ENCODE measurements around the gene RBM22. TPM values are rescaled to one million over a fixed set of nuclear protein-coding genes. Genes with fewer than 3 reads are reported as not detected.
A peak's percentile ranks its signal among the peaks of the same experiment; 100 is the strongest.

Gene RBM22
- total RNA-seq, 1 experiment from 2014 or later, result 35.2 TPM

- Histone ChIP-seq H3K4me3 (ENCODE audit: insufficient read depth, low read depth, low read length) (no peak overlapping the region), H3K27me3 (ENCODE audit: control insufficient read depth, insufficient read depth, low read length) (no peaks in the 10 kb centered on the region), H3K36me3 (replicated peaks; ENCODE audit: control insufficient read depth, insufficient read depth, low read length) (peaks cover 43% of the 10 kb centered on the region)
- DNase-seq, result no peak
Observed at GRCh38 chr5:150694612-150695011, 6.2 kb downstream of the RBM22 start.

GRCh38 chr5:150692276-150692675 lies 8.6 kb downstream of the RBM22 start:
- Histone ChIP-seq H3K36me3 (replicated peaks; ENCODE audit: control insufficient read depth, insufficient read depth, low read length) (peaks cover 35% of the 10 kb centered on the region), H3K27me3 (ENCODE audit: control insufficient read depth, insufficient read depth, low read length) (no peaks in the 10 kb centered on the region), H3K4me3 (ENCODE audit: insufficient read depth, low read depth, low read length) (no peak overlapping the region)
- DNase-seq, result no peak

- no peak for DNase-seq
- Histone ChIP-seq H3K36me3 (replicated peaks; ENCODE audit: control insufficient read depth, insufficient read depth, low read length) (peaks cover 27% of the 10 kb centered on the region), H3K4me3 (ENCODE audit: insufficient read depth, low read depth, low read length) (no peak overlapping the region), H3K27me3 (ENCODE audit: control insufficient read depth, insufficient read depth, low read length) (no peaks in the 10 kb centered on the region)
Observed at GRCh38 chr5:150690760-150691159, 10.1 kb downstream of the RBM22 start.

- Histone ChIP-seq H3K4me3 (ENCODE audit: insufficient read depth, low read depth, low read length) (no peak overlapping the region), H3K36me3 (replicated peaks; ENCODE audit: control insufficient read depth, insufficient read depth, low read length) (peaks cover 22% of the 10 kb centered on the region), H3K27me3 (ENCODE audit: control insufficient read depth, insufficient read depth, low read length) (no peaks in the 10 kb centered on the region)
- no peak for DNase-seq
Observed at GRCh38 chr5:150689120-150689519, 11.7 kb downstream of the RBM22 start.

GRCh38 chr5:150676578-150676977 lies 24.3 kb downstream of the RBM22 start:
- Histone ChIP-seq H3K36me3 (replicated peaks; ENCODE audit: control insufficient read depth, insufficient read depth, low read length) (peaks cover 1% of the 10 kb centered on the region; the same call in 1 of the 2 replicates), H3K4me3 (ENCODE audit: insufficient read depth, low read depth, low read length) (no peak overlapping the region), H3K27me3 (ENCODE audit: control insufficient read depth, insufficient read depth, low read length) (no peaks in the 10 kb centered on the region)
- DNase-seq, result no peak

- Histone ChIP-seq H3K4me3 (ENCODE audit: insufficient read depth, low read depth, low read length) (no peak overlapping the region), H3K36me3 (replicated peaks; ENCODE audit: control insufficient read depth, insufficient read depth, low read length) (peaks cover 2% of the 10 kb centered on the region; the same call in 1 of the 2 replicates), H3K27me3 (ENCODE audit: control insufficient read depth, insufficient read depth, low read length) (no peaks in the 10 kb centered on the region)
- DNase-seq, result no peak
Observed at GRCh38 chr5:150675069-150675468, 25.8 kb downstream of the RBM22 start.

- peaks cover 3% of the 10 kb centered on the region; the same call in 1 of the 2 replicates for H3K36me3 ChIP-seq (replicated peaks; ENCODE audit: control insufficient read depth, insufficient read depth, low read length)
- no peak overlapping the region for H3K4me3 ChIP-seq (ENCODE audit: insufficient read depth, low read depth, low read length)
- no peaks in the 10 kb centered on the region for H3K27me3 ChIP-seq (ENCODE audit: control insufficient read depth, insufficient read depth, low read length)
- no peak for DNase-seq
Observed at GRCh38 chr5:150674341-150674821, 26.5 kb downstream of the RBM22 start.

GRCh38 chr5:150672884-150673275 lies 28.0 kb downstream of the RBM22 start:
- no peak for DNase-seq
- Histone ChIP-seq H3K4me3 (ENCODE audit: insufficient read depth, low read depth, low read length) (peak overlapping the region; percentile 97), H3K36me3 (replicated peaks; ENCODE audit: control insufficient read depth, insufficient read depth, low read length) (peaks cover 3% of the 10 kb centered on the region; the same call in 1 of the 2 replicates), H3K27me3 (ENCODE audit: control insufficient read depth, insufficient read depth, low read length) (no peaks in the 10 kb centered on the region)

GRCh38 chr5:150672237-150672883 lies 28.5 kb downstream of the RBM22 start:
- peak; percentile 90 for DNase-seq
- peaks cover 3% of the 10 kb centered on the region; the same call in 1 of the 2 replicates for H3K36me3 ChIP-seq (replicated peaks; ENCODE audit: control insufficient read depth, insufficient read depth, low read length)
- no peaks in the 10 kb centered on the region for H3K27me3 ChIP-seq (ENCODE audit: control insufficient read depth, insufficient read depth, low read length)
- peak overlapping the region; percentile 97 for H3K4me3 ChIP-seq (ENCODE audit: insufficient read depth, low read depth, low read length)

GRCh38 chr5:150671509-150672236 lies 29.2 kb downstream of the RBM22 start:
- peak; percentile 88 for DNase-seq
- peak overlapping the region; percentile 97 for H3K4me3 ChIP-seq (ENCODE audit: insufficient read depth, low read depth, low read length)
- peaks cover 1% of the 10 kb centered on the region; the same call in 1 of the 2 replicates for H3K36me3 ChIP-seq (replicated peaks; ENCODE audit: control insufficient read depth, insufficient read depth, low read length)
- no peaks in the 10 kb centered on the region for H3K27me3 ChIP-seq (ENCODE audit: control insufficient read depth, insufficient read depth, low read length)

GRCh38 chr5:150670948-150671310 lies 29.9 kb downstream of the RBM22 start:
- H3K36me3 ChIP-seq (replicated peaks; ENCODE audit: control insufficient read depth, insufficient read depth, low read length), result peaks cover 1% of the 10 kb centered on the region; the same call in 1 of the 2 replicates
- H3K4me3 ChIP-seq (ENCODE audit: insufficient read depth, low read depth, low read length), result peak overlapping the region; percentile 97
- H3K27me3 ChIP-seq (ENCODE audit: control insufficient read depth, insufficient read depth, low read length), result no peaks in the 10 kb centered on the region
- peak; percentile 46 for DNase-seq

- Histone ChIP-seq H3K36me3 (replicated peaks; ENCODE audit: control insufficient read depth, insufficient read depth, low read length) (peaks cover 1% of the 10 kb centered on the region; the same call in 1 of the 2 replicates), H3K27me3 (ENCODE audit: control insufficient read depth, insufficient read depth, low read length) (no peaks in the 10 kb centered on the region), H3K4me3 (ENCODE audit: insufficient read depth, low read depth, low read length) (peak overlapping the region; percentile 1; the same call in 1 of the 2 replicates)
- DNase-seq, result peak; percentile 69
Observed at GRCh38 chr5:150670275-150670947, 30.5 kb downstream of the RBM22 start.

- Histone ChIP-seq H3K4me3 (ENCODE audit: insufficient read depth, low read depth, low read length) (no peak overlapping the region), H3K36me3 (replicated peaks; ENCODE audit: control insufficient read depth, insufficient read depth, low read length) (peaks cover under 1% of the 10 kb centered on the region; the same call in 1 of the 2 replicates), H3K27me3 (ENCODE audit: control insufficient read depth, insufficient read depth, low read length) (no peaks in the 10 kb centered on the region)
- DNase-seq, result peak; percentile 33
Observed at GRCh38 chr5:150665044-150665443, 35.8 kb downstream of the RBM22 start.

GRCh38 chr5:150663936-150664335 lies 36.9 kb downstream of the RBM22 start:
- H3K4me3 ChIP-seq (ENCODE audit: insufficient read depth, low read depth, low read length), result no peak overlapping the region
- DNase-seq, result no peak
- H3K27me3 ChIP-seq (ENCODE audit: control insufficient read depth, insufficient read depth, low read length), result no peaks in the 10 kb centered on the region
- no peaks in the 10 kb centered on the region for H3K36me3 ChIP-seq (replicated peaks; ENCODE audit: control insufficient read depth, insufficient read depth, low read length)
